CD4-positive, alpha-beta T cell (primary cell): Measurements from ENCODE around the gene SCRN2. TPM values are rescaled to one million over a fixed set of nuclear protein-coding genes. Genes with fewer than 3 reads are reported as not detected.

Source experiments
- ATAC-seq: fragments of 200-7000 bp; cut with Tn5 transposase; one replicate; pipeline ENCODE4 v1.10.0; 2022; ENCODE audit warnings: mild to moderate bottlenecking; ENCODE audit not compliant: poor library complexity
- CTCF ChIA-PET: fragments of 350-600 bp; sonication (Branson Sonifier 250); formaldehyde crosslinking; loops from one replicate; lab custom pipeline; 2021; ENCODE audit warnings: antibody characterized with exemption, inconsistent platforms; lab: Charles Lee
- POLR2A ChIA-PET: fragments of 350-600 bp; sonication (Branson Sonifier 250); formaldehyde crosslinking; loops from one replicate; lab custom pipeline; 2021; ENCODE audit warnings: antibody characterized with exemption, inconsistent platforms; lab: Charles Lee
- DNase-seq, 14 experiments: peaks; one replicate each; pipeline ENCODE4 v3.0.0-alpha.2; 2013 to 2020; ENCODE audit warnings: mixed read lengths in 2 of 14
- H3K27ac ChIP-seq, 2 donors: one replicate each; pipeline versions ENCODE4 v1.5.1 to v1.7.0; 2013; ENCODE audit warnings: low read length in 2 of 2, low read depth in 1 of 2, mild to moderate bottlenecking in 1 of 2
- H3K27me3 ChIP-seq, 2 experiments: 1 replicate in 1 of 2; 2 replicates in 1 of 2; pipeline versions ENCODE4 v1.6.1 to v1.7.0; 2013; ENCODE audit warnings: low read length in 2 of 2, control low read depth in 1 of 2, mild to moderate bottlenecking in 1 of 2, moderate library complexity in 1 of 2; ENCODE audit not compliant: insufficient read depth in 2 of 2, control insufficient read depth in 1 of 2
- H3K36me3 ChIP-seq: one replicate; pipeline ENCODE4 v1.6.1; 2013; ENCODE audit warnings: low read length, control low read depth; ENCODE audit not compliant: insufficient read depth
- H3K4me1 ChIP-seq: one replicate; pipeline ENCODE4 v1.6.1; 2013; ENCODE audit warnings: low read length, control low read depth; ENCODE audit not compliant: insufficient read depth
- H3K4me3 ChIP-seq: one replicate; pipeline ENCODE4 v1.5.1; 2013; ENCODE audit warnings: mild to moderate bottlenecking, low read length, moderate library complexity
- H3K9me3 ChIP-seq, 2 experiments: 1 replicate in 1 of 2; 2 replicates in 1 of 2; pipeline versions ENCODE4 v1.6.1 to v1.7.0; 2013; ENCODE audit warnings: low read length in 2 of 2, mild to moderate bottlenecking in 2 of 2, control low read depth in 1 of 2, moderate library complexity in 1 of 2; ENCODE audit not compliant: control insufficient read depth in 1 of 2, insufficient read depth in 1 of 2
- H3K27ac Mint-ChIP-seq: one replicate; pipeline ENCODE4 v1.8.0; 2020; ENCODE audit warnings: mixed read lengths
- H3K27me3 Mint-ChIP-seq: one replicate; pipeline ENCODE4 v1.8.0; 2021; ENCODE audit warnings: mixed read lengths
- H3K36me3 Mint-ChIP-seq: one replicate; pipeline ENCODE4 v1.8.0; 2021; ENCODE audit warnings: low read depth, mixed read lengths
- H3K4me1 Mint-ChIP-seq: one replicate; pipeline ENCODE4 v1.8.0; 2021; ENCODE audit warnings: low read depth, mixed read lengths
- H3K4me3 Mint-ChIP-seq: one replicate; pipeline ENCODE4 v1.8.0; 2020; ENCODE audit warnings: mild to moderate bottlenecking, mixed read lengths
- H3K9me3 Mint-ChIP-seq: one replicate; pipeline ENCODE4 v1.8.0; 2020; ENCODE audit warnings: mixed read lengths
- intact Hi-C, 2 experiments: fragments of 100-400 bp; cut with DNase I in 1 of 2; cut with micrococcal nuclease in 1 of 2; formaldehyde crosslinking; loops; one replicate each; pipeline versions ENCODE4 v1.15.1 to v1.9.0; 2023 to 2025; cut with DNase I, micrococcal nuclease
- total RNA-seq, 174 experiments: library from RNA in 2 of 174; stranded (reverse) in 2 of 174; gene quantifications; one replicate each; pipeline ENCODE4 v1.2.3 and lab custom pipeline; 2021 to 2026
- TF ChIP-seq, protein P1 (sequence below): fragments of 200-600 bp; IDR thresholded peaks from one replicate; pipeline ENCODE4 v1.8.0; 2022; ENCODE audit warnings: antibody characterized with exemption, mild to moderate bottlenecking

Gene SCRN2
- total RNA-seq, 2 experiments from 2014 or later: 15.3 to 17.2 TPM

DNA sequence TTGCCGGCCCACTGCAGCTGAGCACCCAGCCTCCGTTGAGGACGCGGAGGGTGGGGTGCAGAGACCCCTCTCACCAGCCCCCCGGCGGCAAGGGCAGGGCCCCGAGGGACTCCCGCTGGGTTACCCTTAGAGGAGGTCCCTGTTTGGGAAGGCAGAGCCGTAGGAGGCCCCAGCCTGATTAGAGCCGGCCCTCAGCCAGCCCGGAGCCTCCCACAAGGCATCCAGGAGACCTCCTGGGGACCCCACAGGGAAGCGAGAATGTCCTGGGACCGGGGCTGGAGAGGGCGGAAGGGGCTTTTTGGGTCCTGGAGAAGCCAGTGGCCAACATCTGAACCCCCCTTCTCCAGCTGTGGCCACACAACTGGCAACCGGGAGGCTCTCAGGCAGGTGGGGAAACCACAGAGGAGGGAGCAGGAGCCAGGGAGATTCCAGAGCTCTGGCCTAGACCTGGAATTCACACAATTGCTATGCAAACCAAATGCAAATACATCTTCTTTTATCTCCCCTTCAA, 31.6 kb upstream of the SCRN2 start:
- peaks cover 76% of the 10 kb centered on the region for H3K27me3 Mint-ChIP-seq
- no peaks in the 10 kb centered on the region for H3K4me1 ChIP-seq
- intact Hi-C loops: no loop called here
- DNase-seq: no peak
- H3K36me3 Mint-ChIP-seq: no peaks in the 10 kb centered on the region
- ATAC-seq: no peak
- ChIA-PET POLR2A (no interaction called here), CTCF (interaction anchor here (1.2 kb wide), 1 partner anchor 31 kb away, joined by 4 read pairs; the partner anchor contains the start of gene SCRN2)
- H3K36me3 ChIP-seq: no peaks in the 10 kb centered on the region
- no peak overlapping the region for H3K4me3 ChIP-seq
- TF ChIP-seq, protein P1, sequence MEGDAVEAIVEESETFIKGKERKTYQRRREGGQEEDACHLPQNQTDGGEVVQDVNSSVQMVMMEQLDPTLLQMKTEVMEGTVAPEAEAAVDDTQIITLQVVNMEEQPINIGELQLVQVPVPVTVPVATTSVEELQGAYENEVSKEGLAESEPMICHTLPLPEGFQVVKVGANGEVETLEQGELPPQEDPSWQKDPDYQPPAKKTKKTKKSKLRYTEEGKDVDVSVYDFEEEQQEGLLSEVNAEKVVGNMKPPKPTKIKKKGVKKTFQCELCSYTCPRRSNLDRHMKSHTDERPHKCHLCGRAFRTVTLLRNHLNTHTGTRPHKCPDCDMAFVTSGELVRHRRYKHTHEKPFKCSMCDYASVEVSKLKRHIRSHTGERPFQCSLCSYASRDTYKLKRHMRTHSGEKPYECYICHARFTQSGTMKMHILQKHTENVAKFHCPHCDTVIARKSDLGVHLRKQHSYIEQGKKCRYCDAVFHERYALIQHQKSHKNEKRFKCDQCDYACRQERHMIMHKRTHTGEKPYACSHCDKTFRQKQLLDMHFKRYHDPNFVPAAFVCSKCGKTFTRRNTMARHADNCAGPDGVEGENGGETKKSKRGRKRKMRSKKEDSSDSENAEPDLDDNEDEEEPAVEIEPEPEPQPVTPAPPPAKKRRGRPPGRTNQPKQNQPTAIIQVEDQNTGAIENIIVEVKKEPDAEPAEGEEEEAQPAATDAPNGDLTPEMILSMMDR: no peak
- H3K27me3 ChIP-seq: peaks cover 28 to 42% of the 10 kb centered on the region in 2 experiments
- H3K27ac Mint-ChIP-seq: no peak overlapping the region
- no peak overlapping the region for H3K27ac ChIP-seq
- H3K4me1 Mint-ChIP-seq: no peaks in the 10 kb centered on the region
- H3K9me3 ChIP-seq: peaks cover 0 to 8% of the 10 kb centered on the region in 2 experiments
- H3K9me3 Mint-ChIP-seq: no peaks in the 10 kb centered on the region
- no peak overlapping the region for H3K4me3 Mint-ChIP-seq

DNA sequence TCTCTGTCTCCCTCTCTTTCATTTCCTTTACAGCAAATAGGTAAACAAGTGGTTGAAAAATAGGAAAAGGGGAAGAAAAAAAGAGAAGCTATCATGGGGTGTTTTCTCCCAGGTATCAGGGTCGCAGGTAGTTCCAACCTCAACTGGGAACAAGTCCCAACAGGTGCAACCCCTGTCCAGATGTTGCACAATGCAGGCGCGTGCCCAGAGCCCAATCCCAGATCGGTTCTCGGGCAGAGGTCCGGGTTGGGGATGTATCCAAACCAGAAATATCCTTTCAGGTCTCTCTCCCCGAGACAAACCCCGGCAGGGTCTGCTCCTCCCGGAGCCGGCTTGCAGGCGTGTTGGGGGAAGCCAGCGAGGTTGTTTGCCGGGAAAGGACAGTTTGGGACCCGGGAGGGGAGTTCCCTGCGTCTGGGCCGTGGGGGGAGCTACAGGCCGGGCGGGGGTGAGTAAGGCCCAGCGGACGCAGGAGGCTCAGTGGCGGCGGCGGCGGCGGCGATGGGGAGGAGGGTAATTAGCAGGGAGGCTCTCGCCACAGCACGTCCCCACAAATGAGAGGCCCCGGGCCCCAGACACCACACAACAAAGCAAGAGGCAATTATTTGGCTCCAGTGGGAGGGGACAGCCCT, 31.1 kb upstream of the SCRN2 start:
- ChIA-PET CTCF (no interaction called here), POLR2A (no interaction called here)
- Histone ChIP-seq H3K4me3 (no peak overlapping the region), H3K27me3 (peaks cover 28 to 42% of the 10 kb centered on the region in 2 experiments), H3K9me3 (peaks cover 0 to 8% of the 10 kb centered on the region in 2 experiments), H3K27ac (no peak overlapping the region), H3K36me3 (no peaks in the 10 kb centered on the region), H3K4me1 (no peaks in the 10 kb centered on the region)
- H3K27ac Mint-ChIP-seq: no peak overlapping the region
- ATAC-seq (no peak), DNase-seq (no peak)
- H3K9me3 Mint-ChIP-seq: no peaks in the 10 kb centered on the region
- H3K27me3 Mint-ChIP-seq: peaks cover 74% of the 10 kb centered on the region
- no peaks in the 10 kb centered on the region for H3K36me3 Mint-ChIP-seq
- no peaks in the 10 kb centered on the region for H3K4me1 Mint-ChIP-seq
- no peak overlapping the region for H3K4me3 Mint-ChIP-seq
- TF ChIP-seq, protein P1: no peak
- intact Hi-C loops: no loop called here

DNA sequence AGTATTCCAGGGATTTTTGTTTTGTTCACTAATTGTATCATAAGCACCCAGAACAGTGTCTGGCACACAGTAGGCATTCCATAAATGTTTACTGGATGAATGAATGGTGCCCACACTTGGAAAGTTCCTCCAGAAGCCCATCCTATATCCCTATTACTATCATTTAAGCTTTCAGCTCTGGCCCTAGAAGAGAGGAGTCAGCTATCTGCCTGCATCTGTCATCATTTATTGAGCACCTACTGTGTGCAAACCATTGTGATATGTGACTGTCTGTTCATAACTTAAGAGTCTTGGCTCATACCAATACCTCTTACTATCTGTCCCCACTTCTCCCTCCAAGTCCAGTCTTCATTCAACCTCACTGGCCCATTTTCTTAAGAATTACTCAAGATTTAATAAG, 30.0 kb upstream of the SCRN2 start:
- ATAC-seq: no peak
- H3K4me1 ChIP-seq: no peaks in the 10 kb centered on the region
- Mint-ChIP-seq H3K4me1 (no peaks in the 10 kb centered on the region), H3K9me3 (no peaks in the 10 kb centered on the region), H3K4me3 (no peak overlapping the region), H3K27me3 (peaks cover 73% of the 10 kb centered on the region), H3K36me3 (no peaks in the 10 kb centered on the region), H3K27ac (no peak overlapping the region)
- no peak overlapping the region for H3K27ac ChIP-seq
- peaks cover 28 to 42% of the 10 kb centered on the region in 2 experiments for H3K27me3 ChIP-seq
- no peaks in the 10 kb centered on the region for H3K36me3 ChIP-seq
- POLR2A ChIA-PET: no interaction called here
- intact Hi-C loops: no loop called here
- H3K9me3 ChIP-seq: peaks cover 0 to 8% of the 10 kb centered on the region in 2 experiments
- TF ChIP-seq, protein P1: no peak
- H3K4me3 ChIP-seq: no peak overlapping the region
- DNase-seq: no peak
- CTCF ChIA-PET: interaction anchor here (0.9 to 1.0 kb wide), 2 partner anchors 19 to 24 kb away, joined by 3 read pairs; no protein-coding TSS in a partner anchor
